ENCODE results near the gene TBC1D22A. TPM values are rescaled to one million over a fixed set of nuclear protein-coding genes. Genes with fewer than 3 reads are reported as not detected.

Gene TBC1D22A
- total and polyA plus RNA-seq, 2 experiments from 2014 or later = 15.3 to 19.8 TPM

GRCh38 chr22:47125603-47126002 is 363.2 kb downstream of the TBC1D22A start:
- Histone ChIP-seq H3K9me3 (ENCODE audit: low read depth) (no peaks in the 10 kb centered on the region), H3K36me3 (replicated peaks; ENCODE audit: insufficient read depth, low read depth) (no peaks in the 10 kb centered on the region), H3K9me2 (replicated peaks; ENCODE audit: insufficient read depth) (no peaks in the 10 kb centered on the region), H3K79me2 (no peaks in the 10 kb centered on the region), H3K27ac (no peak overlapping the region), H3K4me3 (no peak overlapping the region), H2AFZ (no peak overlapping the region), H3K4me2 (no peak overlapping the region), H3K27me3 (no peaks in the 10 kb centered on the region), H4K20me1 (ENCODE audit: insufficient read depth, poor library complexity, severe bottlenecking) (no peaks in the 10 kb centered on the region), H3K4me1 (ENCODE audit: insufficient read depth) (no peaks in the 10 kb centered on the region)
- DNase-seq (ENCODE audit: low spot score) = no peak
- WGBS (ENCODE audit: low lambda C conversion rate, missing lambda C conversion rate) = 85% methylated on average over 5 of the region's 5 CpGs
- TF ChIP-seq EZH2 (IDR thresholded peaks at IDR 0.05; ENCODE audit: borderline replicate concordance) (no peak), EZH2phosphoT487 (IDR thresholded peaks at IDR 0.05; ENCODE audit: low read depth, severe bottlenecking, unreplicated experiment) (no peak)
- TF ChIP-seq, protein P1, sequence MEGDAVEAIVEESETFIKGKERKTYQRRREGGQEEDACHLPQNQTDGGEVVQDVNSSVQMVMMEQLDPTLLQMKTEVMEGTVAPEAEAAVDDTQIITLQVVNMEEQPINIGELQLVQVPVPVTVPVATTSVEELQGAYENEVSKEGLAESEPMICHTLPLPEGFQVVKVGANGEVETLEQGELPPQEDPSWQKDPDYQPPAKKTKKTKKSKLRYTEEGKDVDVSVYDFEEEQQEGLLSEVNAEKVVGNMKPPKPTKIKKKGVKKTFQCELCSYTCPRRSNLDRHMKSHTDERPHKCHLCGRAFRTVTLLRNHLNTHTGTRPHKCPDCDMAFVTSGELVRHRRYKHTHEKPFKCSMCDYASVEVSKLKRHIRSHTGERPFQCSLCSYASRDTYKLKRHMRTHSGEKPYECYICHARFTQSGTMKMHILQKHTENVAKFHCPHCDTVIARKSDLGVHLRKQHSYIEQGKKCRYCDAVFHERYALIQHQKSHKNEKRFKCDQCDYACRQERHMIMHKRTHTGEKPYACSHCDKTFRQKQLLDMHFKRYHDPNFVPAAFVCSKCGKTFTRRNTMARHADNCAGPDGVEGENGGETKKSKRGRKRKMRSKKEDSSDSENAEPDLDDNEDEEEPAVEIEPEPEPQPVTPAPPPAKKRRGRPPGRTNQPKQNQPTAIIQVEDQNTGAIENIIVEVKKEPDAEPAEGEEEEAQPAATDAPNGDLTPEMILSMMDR (IDR thresholded peaks at IDR 0.05; ENCODE audit: poor library complexity) = no peak

DNA sequence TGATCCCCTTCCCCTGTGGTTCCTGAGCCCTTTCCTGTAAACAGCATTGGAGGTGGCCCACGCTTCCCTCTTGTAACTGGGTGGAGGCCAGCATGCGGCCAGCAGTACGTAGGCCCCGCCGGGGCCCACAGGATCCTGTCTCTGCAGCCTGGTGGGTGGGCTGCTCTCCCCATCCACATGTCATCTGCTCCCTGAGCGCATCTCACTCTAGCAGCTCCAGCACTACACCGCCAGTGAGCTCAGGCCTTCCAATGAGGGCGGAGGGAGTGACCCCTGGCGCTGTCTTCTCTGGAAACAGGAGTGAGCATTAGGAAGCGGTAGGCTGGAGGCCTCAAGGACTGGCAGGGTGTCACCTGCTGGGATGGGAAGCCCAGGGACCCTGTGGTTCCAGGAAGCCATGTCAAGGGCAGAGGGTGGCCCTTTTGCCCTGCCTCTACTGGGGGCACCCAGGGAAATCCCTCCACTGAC is 363.9 kb downstream of the TBC1D22A start:
- Histone ChIP-seq H2AFZ (no peak overlapping the region), H3K4me1 (ENCODE audit: insufficient read depth) (no peaks in the 10 kb centered on the region), H4K20me1 (ENCODE audit: insufficient read depth, poor library complexity, severe bottlenecking) (no peaks in the 10 kb centered on the region), H3K27ac (no peak overlapping the region), H3K27me3 (no peaks in the 10 kb centered on the region), H3K4me2 (no peak overlapping the region), H3K9me2 (replicated peaks; ENCODE audit: insufficient read depth) (no peaks in the 10 kb centered on the region), H3K9me3 (ENCODE audit: low read depth) (no peaks in the 10 kb centered on the region), H3K36me3 (replicated peaks; ENCODE audit: insufficient read depth, low read depth) (no peaks in the 10 kb centered on the region), H3K79me2 (no peaks in the 10 kb centered on the region), H3K4me3 (no peak overlapping the region)
- 92% methylated on average over 10 of the region's 10 CpGs for WGBS (ENCODE audit: low lambda C conversion rate, missing lambda C conversion rate)
- TF ChIP-seq EZH2phosphoT487 (IDR thresholded peaks at IDR 0.05; ENCODE audit: low read depth, severe bottlenecking, unreplicated experiment) (no peak), EZH2 (IDR thresholded peaks at IDR 0.05; ENCODE audit: borderline replicate concordance) (no peak)
- TF ChIP-seq, protein P1 (IDR thresholded peaks at IDR 0.05; ENCODE audit: poor library complexity) = no peak
- no peak for DNase-seq (ENCODE audit: low spot score)

DNA sequence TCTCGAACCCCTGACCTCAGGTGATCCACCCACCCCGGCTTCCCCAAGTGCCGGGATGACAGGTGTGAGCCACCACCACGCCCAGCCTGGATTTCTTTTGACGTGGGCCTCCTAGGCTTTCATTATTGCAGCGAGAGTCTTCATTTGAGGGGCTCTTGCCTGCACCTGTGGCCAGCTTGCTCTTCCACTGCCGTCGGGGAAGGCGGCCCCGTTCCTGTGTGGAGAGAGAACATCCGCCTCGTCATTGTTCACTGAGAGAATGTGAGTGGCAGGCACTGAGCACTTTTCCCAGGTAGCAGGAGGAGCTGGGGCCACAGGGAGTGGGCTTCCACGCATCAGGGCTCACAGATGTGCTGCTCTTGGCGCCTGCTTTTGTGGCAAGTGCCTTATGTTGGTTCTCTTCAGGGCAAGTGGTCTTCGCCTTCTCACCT is 365.0 kb downstream of the TBC1D22A start:
- no peaks in the 10 kb centered on the region for H3K9me2 ChIP-seq (replicated peaks; ENCODE audit: insufficient read depth)
- H3K4me3 ChIP-seq = no peak overlapping the region
- no peaks in the 10 kb centered on the region for H3K79me2 ChIP-seq
- no peak overlapping the region for H2AFZ ChIP-seq
- DNase-seq (ENCODE audit: low spot score) = no peak
- 96% methylated on average over 15 of the region's 15 CpGs for WGBS (ENCODE audit: low lambda C conversion rate, missing lambda C conversion rate)
- no peaks in the 10 kb centered on the region for H3K9me3 ChIP-seq (ENCODE audit: low read depth)
- H4K20me1 ChIP-seq (ENCODE audit: insufficient read depth, poor library complexity, severe bottlenecking) = no peaks in the 10 kb centered on the region
- H3K27ac ChIP-seq = no peak overlapping the region
- TF ChIP-seq, protein P1 (IDR thresholded peaks at IDR 0.05; ENCODE audit: poor library complexity) = no peak
- TF ChIP-seq EZH2phosphoT487 (IDR thresholded peaks at IDR 0.05; ENCODE audit: low read depth, severe bottlenecking, unreplicated experiment) = no peak
- TF ChIP-seq EZH2 (IDR thresholded peaks at IDR 0.05; ENCODE audit: borderline replicate concordance) = no peak
- H3K36me3 ChIP-seq (replicated peaks; ENCODE audit: insufficient read depth, low read depth) = no peaks in the 10 kb centered on the region
- H3K4me1 ChIP-seq (ENCODE audit: insufficient read depth) = no peaks in the 10 kb centered on the region
- no peaks in the 10 kb centered on the region for H3K27me3 ChIP-seq
- no peak overlapping the region for H3K4me2 ChIP-seq

- no peaks in the 10 kb centered on the region for H4K20me1 ChIP-seq (ENCODE audit: insufficient read depth, poor library complexity, severe bottlenecking)
- no peak for DNase-seq (ENCODE audit: low spot score)
- no peak overlapping the region for H3K4me2 ChIP-seq
- H3K36me3 ChIP-seq (replicated peaks; ENCODE audit: insufficient read depth, low read depth) = no peaks in the 10 kb centered on the region
- H3K9me2 ChIP-seq (replicated peaks; ENCODE audit: insufficient read depth) = no peaks in the 10 kb centered on the region
- no peaks in the 10 kb centered on the region for H3K27me3 ChIP-seq
- H3K27ac ChIP-seq = no peak overlapping the region
- no peaks in the 10 kb centered on the region for H3K79me2 ChIP-seq
- H3K4me1 ChIP-seq (ENCODE audit: insufficient read depth) = no peaks in the 10 kb centered on the region
- 83% methylated on average over 6 of the region's 7 CpGs for WGBS (ENCODE audit: low lambda C conversion rate, missing lambda C conversion rate)
- H3K4me3 ChIP-seq = no peak overlapping the region
- H3K9me3 ChIP-seq (ENCODE audit: low read depth) = no peaks in the 10 kb centered on the region
- no peak overlapping the region for H2AFZ ChIP-seq
- TF ChIP-seq EZH2phosphoT487 (IDR thresholded peaks at IDR 0.05; ENCODE audit: low read depth, severe bottlenecking, unreplicated experiment) (no peak), EZH2 (IDR thresholded peaks at IDR 0.05; ENCODE audit: borderline replicate concordance) (no peak)
- TF ChIP-seq, protein P1 (IDR thresholded peaks at IDR 0.05; ENCODE audit: poor library complexity) = no peak
These were observed 365.8 kb downstream of the TBC1D22A start for GRCh38 chr22:47128216-47128615.
